Endothelial cell of umbilical vein (primary cell): ENCODE measurements around the gene LTB4R. TPM values are rescaled to one million over a fixed set of nuclear protein-coding genes. Genes with fewer than 3 reads are reported as not detected.

Source experiments
- BruUV-seq: library from RNA; stranded (reverse); fragments of 400-500 nt; replicated peaks from 2 replicates; lab custom pipeline; 2021; lab: Mats Ljungman, UMichigan
- CTCF ChIA-PET: fragments of 300-600, 350-600 bp; sonication (Branson Sonifier 250); formaldehyde crosslinking; loops from one replicate; lab custom pipeline; 2021; ENCODE audit warnings: antibody characterized with exemption, inconsistent platforms; lab: Charles Lee
- POLR2A ChIA-PET: fragments of 300-600, 350-600 bp; sonication (Branson Sonifier 250); formaldehyde crosslinking; loops from one replicate; lab custom pipeline; 2021; ENCODE audit warnings: antibody characterized with exemption, inconsistent platforms; lab: Charles Lee
- DNase-seq: peaks from one replicate; pipeline ENCODE4 v3.0.0-alpha.2; 2011; ENCODE audit warnings: low read depth, low spot score
- FAIRE-seq: peaks from 2 replicates; lab custom pipeline; 2011; peaks lifted over from hg19 to GRCh38; lab: Jason Lieb, UNC
- H2AFZ ChIP-seq: 2 replicates; pipeline ENCODE4 v1.6.0; 2012; ENCODE audit warnings: low read depth, low read length, control low read depth, inconsistent platforms
- H3K27ac ChIP-seq: 2 replicates; pipeline ENCODE4 v1.5.1; 2011; ENCODE audit warnings: low read depth, mild to moderate bottlenecking, control low read depth, low read length, moderate library complexity; ENCODE audit not compliant: insufficient read depth
- H3K27me3 ChIP-seq, 2 experiments: 2 replicates each; pipeline versions ENCODE4 v1.6.0 to v1.6.1; 2011; ENCODE audit warnings: low read length in 2 of 2, mixed read lengths in 1 of 2; ENCODE audit not compliant: control insufficient read depth in 2 of 2, insufficient read depth in 2 of 2
- H3K36me3 ChIP-seq, 2 experiments: 2 replicates in 1 of 2; 3 replicates in 1 of 2; pipeline ENCODE4 v1.5.1; 2011; ENCODE audit warnings: low read length in 2 of 2, mild to moderate bottlenecking in 1 of 2, moderate library complexity in 1 of 2; ENCODE audit not compliant: control insufficient read depth in 2 of 2, insufficient read depth in 2 of 2; ENCODE audit errors: extremely low read depth in 1 of 2
- H3K4me1 ChIP-seq: 3 replicates; pipeline ENCODE4 v1.5.1; 2011; ENCODE audit warnings: mild to moderate bottlenecking, low read length; ENCODE audit not compliant: control insufficient read depth, insufficient read depth; ENCODE audit errors: extremely low read depth
- H3K4me2 ChIP-seq: 2 replicates; pipeline ENCODE4 v1.6.1; 2011; ENCODE audit warnings: low read length, control low read depth, mixed read lengths; ENCODE audit not compliant: insufficient read depth
- H3K4me3 ChIP-seq, 3 experiments: fragments of 200-600 bp in 1 of 3; sonication (generic), shearing (Covaris generic) in 1 of 3; replicated peaks in 1 of 3; 2 replicates each; pipeline ENCODE4 v1.5.1; 2011 to 2016; ENCODE audit warnings: control low read depth in 3 of 3, low read length in 3 of 3, mild to moderate bottlenecking in 2 of 3, inconsistent platforms in 1 of 3, low read depth in 1 of 3, moderate library complexity in 1 of 3; ENCODE audit not compliant: insufficient read depth in 1 of 3
- H3K79me2 ChIP-seq: 2 replicates; pipeline ENCODE4 v1.6.0; 2012; ENCODE audit warnings: low read length, inconsistent platforms; ENCODE audit not compliant: control insufficient read depth, insufficient read depth
- H3K9ac ChIP-seq: replicated peaks from 2 replicates; pipeline ENCODE3; 2011; ENCODE audit warnings: low read length, control low read depth; ENCODE audit not compliant: insufficient read depth; ENCODE audit errors: extremely low read depth
- H3K9me1 ChIP-seq: replicated peaks from 3 replicates; pipeline ENCODE4 v1.6.0; 2011; ENCODE audit warnings: mild to moderate bottlenecking, low read length; ENCODE audit not compliant: control insufficient read depth, insufficient read depth; ENCODE audit errors: extremely low read depth
- H3K9me3 ChIP-seq: replicated peaks from 2 replicates; pipeline ENCODE4 v1.5.1; 2012; ENCODE audit warnings: low read length, inconsistent platforms; ENCODE audit not compliant: control insufficient read depth, insufficient read depth
- H4K20me1 ChIP-seq: replicated peaks from 2 replicates; pipeline ENCODE3; 2011; ENCODE audit warnings: mild to moderate bottlenecking, low read length; ENCODE audit not compliant: control insufficient read depth, insufficient read depth; ENCODE audit errors: extremely low read depth
- EZH2 ChIP-seq: IDR thresholded peaks from 2 replicates; pipeline ENCODE4 v1.6.1; 2012; ENCODE audit warnings: borderline replicate concordance, low read depth, mild to moderate bottlenecking, moderate library complexity, low read length, inconsistent platforms; ENCODE audit not compliant: severe bottlenecking
- FOS ChIP-seq: IDR thresholded peaks from 2 replicates; pipeline ENCODE4 v1.6.1; 2011; ENCODE audit warnings: mild to moderate bottlenecking, low read length, moderate library complexity, borderline replicate concordance; ENCODE audit not compliant: insufficient read depth
- GATA2 ChIP-seq: IDR thresholded peaks from 2 replicates; pipeline ENCODE4 v1.7.0; 2011; ENCODE audit warnings: low read depth, mild to moderate bottlenecking, moderate library complexity, mixed read lengths, low read length; ENCODE audit not compliant: insufficient read length, insufficient read depth
- JUN ChIP-seq: IDR thresholded peaks from 2 replicates; pipeline ENCODE4 v1.6.1; 2011; ENCODE audit warnings: borderline replicate concordance, low read depth; ENCODE audit not compliant: insufficient read length, insufficient read depth
- MYC ChIP-seq: IDR thresholded peaks from one replicate; pipeline ENCODE4 v1.6.1; 2011; ENCODE audit warnings: mild to moderate bottlenecking, low read depth, low read length
- POLR2A ChIP-seq: IDR thresholded peaks from 2 replicates; pipeline ENCODE4 v1.6.1; 2012; ENCODE audit warnings: low read depth, mild to moderate bottlenecking, control low read depth, low read length
- POLR2AphosphoS5 ChIP-seq: IDR thresholded peaks from 2 replicates; pipeline ENCODE4 v1.6.1; 2012; ENCODE audit warnings: low read depth, mild to moderate bottlenecking, control low read depth, low read length, moderate library complexity; ENCODE audit not compliant: insufficient read depth
- dilution Hi-C: fragments of 300-500 bp; cut with MboI; formaldehyde crosslinking; loops from one replicate; pipeline ENCODE4 v1.15.0; 2019; ENCODE audit warnings: low sequenced_read_pairs; ENCODE audit not compliant: extremely low pct_ligation_motif_present
- intact Hi-C: fragments of 100-400 bp; cut with micrococcal nuclease; formaldehyde crosslinking; loops from one replicate; pipeline ENCODE4 v1.10.0; 2022
- polyA plus RNA-seq, 4 experiments: library from polyadenylated mRNA; depleted of rRNA in 3 of 4; stranded (reverse) in 3 of 4; unstranded in 1 of 4; fragments of >200 nt; gene quantifications; 2 replicates each; pipeline versions ENCODE4 v1.2.1 to v1.2.3, GENCODE V29; 2011 to 2012; ENCODE audit warnings: missing spikeins in 1 of 4
- total RNA-seq: library from RNA; stranded (reverse); gene quantifications from 2 replicates; pipeline ENCODE4 v1.2.3, GENCODE V29; 2021
- TF ChIP-seq, protein P1 (sequence below), 2 donors: IDR thresholded peaks; 1 replicate in 1 of 2; 2 replicates in 1 of 2; pipeline ENCODE4 v1.5.1; 2011; ENCODE audit warnings: low read length in 2 of 2, mild to moderate bottlenecking in 2 of 2, moderate library complexity in 2 of 2, control low read depth in 1 of 2, inconsistent platforms in 1 of 2, low read depth in 1 of 2; ENCODE audit not compliant: insufficient read depth in 1 of 2; ENCODE audit errors: extremely low read depth in 1 of 2
- TF ChIP-seq, protein P2 (sequence below): IDR thresholded peaks from 2 replicates; pipeline ENCODE4 v1.6.1; 2011; ENCODE audit not compliant: insufficient read depth, insufficient read length

The LTB4R gene
- total and polyA plus RNA-seq, 2 donors (not counting 3 experiments of a cell fraction or from before 2014, with no cell fraction given): 9.1 to 10.5 TPM

DNA sequence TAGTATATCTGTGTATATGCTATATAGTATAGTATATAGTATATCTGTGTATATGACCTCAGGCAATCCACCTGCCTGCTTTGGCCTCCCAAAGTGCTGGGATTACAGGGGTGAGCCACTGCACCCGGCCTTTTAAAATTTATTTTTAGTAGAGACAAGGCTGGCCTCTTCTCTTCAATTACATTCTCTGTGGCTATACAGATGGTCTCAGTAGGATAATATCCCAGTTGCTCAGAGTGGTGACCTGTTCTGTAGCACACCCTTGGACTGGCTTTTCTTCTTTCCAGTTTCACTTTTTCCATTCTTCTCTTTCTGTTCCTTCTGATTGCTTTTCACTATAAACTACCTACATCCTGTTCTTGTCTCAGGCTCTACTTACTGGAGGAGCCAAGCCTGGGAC lies 53.5 kb downstream of the LTB4R start:
- Histone ChIP-seq H3K27me3 (peaks cover 0 to 3% of the 10 kb centered on the region in 2 experiments), H3K36me3 (no peaks in the 10 kb centered on the region), H3K4me2 (no peak overlapping the region), H3K4me3 (no peak overlapping the region), H4K20me1 (no peaks in the 10 kb centered on the region), H3K27ac (peak overlapping the region; percentile 17), H3K4me1 (peaks cover 27% of the 10 kb centered on the region), H3K79me2 (peaks cover 10% of the 10 kb centered on the region), H3K9me3 (no peaks in the 10 kb centered on the region), H2AFZ (peak overlapping the region; percentile 65), H3K9ac (no peak overlapping the region), H3K9me1 (no peaks in the 10 kb centered on the region)
- intact Hi-C loops (loop anchor here (1.0 to 5.0 kb wide), 4 partner anchors 31 to 218 kb away; partner anchors contain the start of genes PSME2 and RNF31), dilution Hi-C loops (no loop called here)
- TF ChIP-seq, protein P1, sequence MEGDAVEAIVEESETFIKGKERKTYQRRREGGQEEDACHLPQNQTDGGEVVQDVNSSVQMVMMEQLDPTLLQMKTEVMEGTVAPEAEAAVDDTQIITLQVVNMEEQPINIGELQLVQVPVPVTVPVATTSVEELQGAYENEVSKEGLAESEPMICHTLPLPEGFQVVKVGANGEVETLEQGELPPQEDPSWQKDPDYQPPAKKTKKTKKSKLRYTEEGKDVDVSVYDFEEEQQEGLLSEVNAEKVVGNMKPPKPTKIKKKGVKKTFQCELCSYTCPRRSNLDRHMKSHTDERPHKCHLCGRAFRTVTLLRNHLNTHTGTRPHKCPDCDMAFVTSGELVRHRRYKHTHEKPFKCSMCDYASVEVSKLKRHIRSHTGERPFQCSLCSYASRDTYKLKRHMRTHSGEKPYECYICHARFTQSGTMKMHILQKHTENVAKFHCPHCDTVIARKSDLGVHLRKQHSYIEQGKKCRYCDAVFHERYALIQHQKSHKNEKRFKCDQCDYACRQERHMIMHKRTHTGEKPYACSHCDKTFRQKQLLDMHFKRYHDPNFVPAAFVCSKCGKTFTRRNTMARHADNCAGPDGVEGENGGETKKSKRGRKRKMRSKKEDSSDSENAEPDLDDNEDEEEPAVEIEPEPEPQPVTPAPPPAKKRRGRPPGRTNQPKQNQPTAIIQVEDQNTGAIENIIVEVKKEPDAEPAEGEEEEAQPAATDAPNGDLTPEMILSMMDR (IDR thresholded peaks at IDR 0.05; ENCODE audit: extremely low read depth in 1 of 2, insufficient read depth in 1 of 2, low read depth in 1 of 2, low read length in 2 of 2): no peak
- ChIA-PET POLR2A (interaction anchor here (2.2 kb wide), 1 partner anchor 66 kb away, joined by 36 read pairs; the partner anchor contains the start of genes CBLN3 and KHNYN), CTCF (interaction anchor here (0.9 to 2.3 kb wide), 18 partner anchors 7 to 72 kb away, joined by 3 to 254 read pairs (median 14); partner anchors contain the start of genes ADCY4, CBLN3, CIDEB and KHNYN)
- peak; percentile 4 for FAIRE-seq
- no peak for DNase-seq
- no TSS peak for BruUV-seq

DNA sequence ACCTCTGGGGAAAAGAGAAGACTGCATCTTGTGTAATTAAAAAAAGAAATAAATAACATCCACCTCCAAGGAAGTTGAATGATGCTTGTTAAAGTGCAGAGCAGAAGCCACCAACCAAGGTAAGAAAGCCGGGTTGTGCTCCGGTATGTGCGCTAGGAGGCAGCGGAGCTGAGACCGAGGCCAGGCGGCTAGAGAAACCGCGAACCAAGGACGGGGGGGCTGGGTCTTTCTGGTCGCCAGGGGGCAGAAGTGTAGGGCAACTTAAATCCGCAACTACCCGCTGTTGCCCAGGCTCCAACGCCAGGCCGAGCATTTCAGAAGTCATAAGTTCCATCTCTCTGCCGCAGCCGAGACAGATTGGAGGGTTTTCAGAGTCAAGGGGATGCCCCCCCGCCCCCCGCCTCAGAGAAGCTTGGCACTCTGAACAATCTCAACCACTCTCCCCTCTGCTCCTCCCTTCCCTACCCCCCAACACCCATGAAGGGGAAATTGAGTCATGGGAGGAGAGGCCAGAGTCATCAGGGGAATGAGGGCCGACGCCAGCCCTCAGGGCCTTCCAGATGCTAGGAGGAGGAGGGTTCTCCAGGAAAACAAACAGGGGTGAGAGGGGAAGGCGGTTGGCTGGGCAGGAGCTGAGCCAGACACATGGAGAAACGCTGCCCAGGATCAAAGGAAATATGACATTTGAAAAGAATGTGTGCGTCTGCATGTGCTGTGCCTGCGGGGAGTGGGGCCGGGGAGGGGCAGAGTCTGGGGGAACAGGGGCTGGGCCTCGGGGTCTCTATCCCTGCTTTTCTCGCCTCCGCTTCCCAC lies 54.5 kb downstream of the LTB4R start:
- Histone ChIP-seq H3K9ac (peak overlapping the region; percentile 88), H2AFZ (peak overlapping the region; percentile 30), H3K79me2 (peaks cover 10% of the 10 kb centered on the region), H3K4me1 (peaks cover 27% of the 10 kb centered on the region), H3K27ac (peak overlapping the region; percentile 90), H3K4me3 (peak overlapping the region in 2 of 3 experiments; percentile 24 to 48), H3K27me3 (peaks cover 0 to 3% of the 10 kb centered on the region in 2 experiments), H3K9me1 (no peaks in the 10 kb centered on the region), H3K9me3 (no peaks in the 10 kb centered on the region), H3K36me3 (peaks cover 0 to 2% of the 10 kb centered on the region in 2 experiments), H4K20me1 (no peaks in the 10 kb centered on the region), H3K4me2 (peak overlapping the region; percentile 84)
- ChIA-PET POLR2A (interaction anchor here (1.0 to 2.2 kb wide), 6 partner anchors 32 to 71 kb away, joined by 3 to 36 read pairs (median 6); partner anchors contain the start of genes CBLN3 and KHNYN), CTCF (interaction anchor here (0.9 to 2.3 kb wide), 37 partner anchors 8 to 123 kb away, joined by 3 to 254 read pairs (median 6); partner anchors contain the start of genes ADCY4, CBLN3, CIDEB and KHNYN)
- no TSS peak for BruUV-seq
- dilution Hi-C loops (no loop called here), intact Hi-C loops (loop anchor here (1.0 to 5.0 kb wide), 8 partner anchors 26 to 219 kb away; partner anchors contain the start of genes PSME2, RNF31 and TINF2)
- TF ChIP-seq, protein P2, sequence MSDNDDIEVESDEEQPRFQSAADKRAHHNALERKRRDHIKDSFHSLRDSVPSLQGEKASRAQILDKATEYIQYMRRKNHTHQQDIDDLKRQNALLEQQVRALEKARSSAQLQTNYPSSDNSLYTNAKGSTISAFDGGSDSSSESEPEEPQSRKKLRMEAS: peak; percentile 30
- TF ChIP-seq JUN: no peak
- peak; percentile 43 for TF ChIP-seq POLR2AphosphoS5
- no peak for TF ChIP-seq POLR2A
- TF ChIP-seq, protein P1 (IDR thresholded peaks at IDR 0.05; ENCODE audit: extremely low read depth in 1 of 2, insufficient read depth in 1 of 2, low read depth in 1 of 2, low read length in 2 of 2): peak; percentile 91 to 94
- TF ChIP-seq EZH2: no peak
- peak; percentile 72 for TF ChIP-seq FOS
- peak; percentile 20 for TF ChIP-seq MYC
- TF ChIP-seq GATA2: no peak
- FAIRE-seq (peak; percentile 96), DNase-seq (peak; percentile 97)
